RPMI7951 (cell line): Measurements from ENCODE around the gene WNK2. TPM values are rescaled to one million over a fixed set of nuclear protein-coding genes. Genes with fewer than 3 reads are reported as not detected.

Experiments
- DNase-seq: peaks from one replicate; pipeline ENCODE4 v3.0.0-alpha.2; 2012; ENCODE audit warnings: low read depth
- total RNA-seq: library from RNA; depleted of rRNA; stranded (reverse); fragments of >200 nt; shearing (Covaris generic); gene quantifications from 2 replicates; pipeline ENCODE4 v1.2.3, GENCODE V29; 2014

WNK2 gene
- total RNA-seq, 1 experiment from 2014 or later, result not detected

DNA sequence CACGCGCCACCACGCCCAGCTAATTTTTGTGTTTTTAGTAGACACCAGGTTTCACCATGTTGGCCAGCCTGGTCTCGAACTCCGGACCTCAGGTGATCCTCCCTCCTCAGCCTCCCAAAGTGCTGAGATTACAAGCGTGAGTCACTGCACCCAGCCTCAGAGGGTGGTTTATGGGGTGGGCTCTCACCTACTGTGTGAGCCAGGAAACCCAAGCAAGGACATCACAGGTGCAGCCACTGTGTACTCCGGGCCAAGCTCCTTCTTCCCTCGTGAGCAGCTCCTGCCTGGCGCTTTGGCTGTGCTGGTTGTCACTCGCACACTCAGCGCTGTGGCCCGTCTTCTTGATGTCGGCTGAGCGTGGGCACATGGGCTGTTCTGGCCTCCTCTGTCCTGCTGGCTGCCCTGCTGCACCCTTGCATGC, 70.1 kb downstream of the WNK2 start:
- DNase-seq, result no peak

- DNase-seq, result no peak
Observed at GRCh38 chr9:93254806-93255493, 71.0 kb downstream of the WNK2 start.

DNA sequence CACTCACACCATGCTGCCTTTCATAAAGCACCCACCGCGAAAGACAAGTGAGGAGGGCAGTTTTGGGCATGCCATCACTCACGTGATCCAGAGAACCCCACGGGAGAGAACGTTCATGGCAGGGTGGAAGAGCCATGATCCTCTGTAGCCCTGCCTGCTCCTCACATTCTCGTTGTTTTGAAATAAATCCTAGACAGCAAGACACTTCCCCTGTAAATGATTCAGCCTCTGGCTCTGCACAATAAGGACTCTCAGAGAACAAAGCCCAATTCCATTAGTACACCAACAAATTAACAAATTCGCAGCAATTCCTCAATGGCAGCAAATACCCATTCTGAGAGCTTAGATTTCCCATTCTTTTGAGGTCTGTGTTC, 71.5 kb downstream of the WNK2 start:
- DNase-seq, result no peak

DNA sequence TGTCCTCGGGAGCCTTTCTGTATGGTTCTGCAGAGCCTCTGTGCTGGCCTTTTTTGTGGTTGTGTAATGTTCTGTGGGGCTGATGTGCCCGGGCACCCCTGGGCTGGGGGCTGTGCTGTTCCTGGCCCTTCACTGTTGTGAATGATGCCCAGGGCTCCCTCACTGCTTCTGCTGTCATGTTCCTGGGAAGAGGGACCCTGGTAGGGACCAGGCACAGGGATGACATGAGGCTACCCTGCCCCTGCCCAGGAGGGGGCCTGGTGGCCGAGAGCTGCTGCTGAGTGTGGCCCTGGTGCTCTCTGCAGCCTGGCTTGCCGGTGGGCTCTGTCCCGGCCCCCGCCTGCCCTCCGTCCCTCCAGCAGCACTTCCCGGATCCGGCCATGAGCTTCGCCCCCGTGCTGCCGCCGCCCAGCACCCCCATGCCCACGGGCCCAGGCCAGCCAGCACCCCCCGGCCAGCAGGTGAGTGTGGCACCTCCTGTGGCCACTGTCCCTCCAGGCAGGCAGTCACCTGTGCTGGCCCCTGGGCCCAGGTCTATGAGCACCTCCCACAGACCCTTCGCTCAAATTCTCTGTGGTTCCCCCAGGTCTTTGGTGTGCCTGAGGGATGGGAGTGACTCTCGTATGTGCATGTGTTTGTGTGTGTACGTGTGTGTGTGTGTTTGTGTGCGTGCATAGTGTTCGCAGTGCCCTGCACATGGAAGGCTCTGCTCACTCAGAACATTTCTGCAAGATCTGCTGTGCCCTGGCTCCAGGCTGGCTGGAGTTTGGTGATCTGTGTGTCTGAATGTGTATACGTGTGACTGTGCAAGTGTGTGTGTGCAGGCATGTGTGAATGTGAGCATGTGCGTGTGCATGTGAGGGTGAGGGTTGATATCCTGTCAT, 72.3 kb downstream of the WNK2 start:
- DNase-seq, result no peak

DNA sequence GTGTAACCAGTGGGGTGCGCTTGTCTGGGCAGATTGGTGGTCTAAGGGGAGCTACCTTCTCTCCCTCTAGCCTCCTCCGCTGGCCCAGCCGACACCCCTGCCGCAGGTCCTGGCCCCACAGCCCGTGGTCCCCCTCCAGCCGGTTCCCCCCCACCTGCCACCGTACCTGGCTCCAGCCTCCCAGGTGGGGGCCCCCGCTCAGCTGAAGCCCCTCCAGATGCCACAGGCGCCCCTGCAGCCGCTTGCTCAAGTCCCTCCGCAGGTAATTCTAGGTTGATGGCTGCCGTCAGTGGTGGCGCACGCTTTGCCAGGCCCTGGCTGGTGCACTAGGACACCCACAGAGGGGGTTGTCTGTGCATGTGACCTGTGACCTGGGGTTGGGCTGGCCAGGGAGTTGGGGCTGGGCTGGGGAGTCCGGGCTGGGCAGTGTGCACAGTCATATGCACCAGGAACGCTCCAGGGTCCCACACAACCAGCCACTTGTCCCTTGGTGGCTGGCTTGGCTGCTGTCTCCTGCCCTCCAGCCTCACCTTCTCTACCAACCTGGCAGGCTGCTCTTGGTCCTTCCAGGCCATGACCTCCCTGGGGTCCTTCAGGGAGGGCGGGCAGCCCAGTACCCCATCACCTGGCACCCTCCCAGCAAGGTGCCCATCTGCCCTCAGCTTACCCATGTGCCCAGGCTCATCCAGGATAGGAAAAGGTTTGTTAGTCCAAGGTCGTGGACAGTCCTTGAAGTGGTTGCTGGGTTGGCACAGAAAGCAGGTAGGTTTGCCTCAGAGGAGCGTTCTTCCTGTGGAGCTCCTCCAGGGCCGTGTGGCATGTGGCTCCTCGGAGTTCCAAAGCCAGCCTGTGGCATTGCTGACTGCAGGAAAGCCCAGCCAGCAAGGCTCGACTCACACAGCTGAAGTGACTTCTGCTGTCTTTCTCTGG, 73.2 kb downstream of the WNK2 start:
- no peak for DNase-seq

GRCh38 chr9:93257808-93258331, 73.9 kb downstream of the WNK2 start:
- no peak for DNase-seq

GRCh38 chr9:93258419-93258817, 74.5 kb downstream of the WNK2 start:
- DNase-seq, result no peak

- DNase-seq, result no peak
Observed at GRCh38 chr9:93258818-93259489, 75.0 kb downstream of the WNK2 start.

GRCh38 chr9:93259490-93260262, 75.7 kb downstream of the WNK2 start:
- no peak for DNase-seq

DNA sequence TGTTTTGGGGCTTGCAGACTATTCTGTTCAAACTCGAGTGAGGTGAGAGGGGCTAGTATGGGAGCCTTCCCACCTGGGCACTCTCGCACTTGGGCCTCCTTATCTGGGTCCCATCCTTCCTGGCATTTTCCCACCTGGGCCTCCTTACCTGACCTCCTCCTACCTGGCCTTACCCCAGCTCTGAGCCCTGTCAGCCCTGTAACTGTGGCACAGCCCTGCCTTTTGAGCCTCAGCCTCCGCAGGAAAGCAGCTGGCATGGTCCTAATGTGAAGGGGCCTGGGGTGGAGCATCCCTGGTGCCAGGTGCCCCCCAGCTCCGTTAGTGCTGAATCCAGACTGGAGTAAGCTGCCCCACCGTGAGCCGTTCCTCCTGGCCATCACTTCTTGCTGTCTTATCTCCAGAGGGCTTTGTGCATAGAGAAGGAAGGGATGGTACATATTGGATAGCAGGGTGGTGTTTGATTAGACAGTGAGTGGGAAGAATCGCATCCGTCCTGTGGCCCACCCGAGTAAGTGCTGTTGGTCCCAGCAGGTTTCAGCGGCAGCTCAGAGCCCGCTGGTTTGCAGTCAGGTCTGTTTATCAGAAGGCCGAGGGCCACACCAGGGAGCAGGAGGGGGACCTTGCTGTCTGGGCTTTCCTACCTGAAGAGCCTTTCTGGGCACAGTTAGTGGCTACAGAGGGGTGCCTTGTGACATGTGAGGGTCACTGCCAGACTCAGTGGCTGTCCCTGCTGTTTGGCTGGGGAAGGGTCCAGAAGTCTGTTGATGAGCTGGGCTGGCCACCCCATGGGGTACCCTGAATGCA, 76.5 kb downstream of the WNK2 start:
- DNase-seq, result no peak

- no peak for DNase-seq
Observed at GRCh38 chr9:93261281-93261680, 77.3 kb downstream of the WNK2 start.

GRCh38 chr9:93261735-93262523, 78.0 kb downstream of the WNK2 start:
- no peak for DNase-seq

DNA sequence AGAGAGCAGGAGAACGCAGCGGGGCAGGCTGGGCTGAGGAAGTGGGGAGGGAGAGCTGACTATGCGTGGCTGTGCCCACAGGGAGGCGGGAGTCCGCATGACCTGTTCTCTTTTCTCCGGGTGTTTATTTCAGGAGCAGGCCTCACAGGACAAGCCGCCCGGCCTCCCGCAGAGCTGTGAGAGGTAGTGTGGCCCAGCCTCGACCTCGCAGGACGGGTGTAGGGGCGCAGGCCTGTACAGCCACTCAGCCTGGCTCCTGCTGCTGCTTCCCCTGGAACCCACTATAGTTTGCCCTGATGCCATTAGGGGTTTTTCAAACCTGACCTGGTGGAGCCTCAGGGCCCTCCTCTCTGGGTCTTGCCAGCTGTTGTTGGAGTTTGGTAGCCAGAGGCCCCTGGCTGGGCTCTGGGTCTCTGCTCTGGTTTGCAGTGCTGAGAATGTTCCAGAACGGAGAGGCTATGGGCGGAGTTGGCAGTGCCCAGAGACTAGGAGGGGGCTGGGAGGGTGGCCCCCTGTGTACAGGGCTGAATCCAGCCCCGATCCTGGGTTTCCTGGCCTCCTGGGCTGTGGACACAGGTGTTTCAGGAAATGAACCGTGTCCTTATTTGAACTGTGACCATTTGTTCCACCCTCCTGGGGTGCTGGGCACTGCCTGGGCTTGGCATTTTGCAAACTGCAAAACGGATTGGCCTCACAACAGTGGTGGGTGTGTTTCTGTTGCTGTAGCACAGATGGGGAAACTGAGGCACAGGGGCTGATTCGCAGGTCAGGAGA, 78.8 kb downstream of the WNK2 start:
- DNase-seq, result no peak

DNA sequence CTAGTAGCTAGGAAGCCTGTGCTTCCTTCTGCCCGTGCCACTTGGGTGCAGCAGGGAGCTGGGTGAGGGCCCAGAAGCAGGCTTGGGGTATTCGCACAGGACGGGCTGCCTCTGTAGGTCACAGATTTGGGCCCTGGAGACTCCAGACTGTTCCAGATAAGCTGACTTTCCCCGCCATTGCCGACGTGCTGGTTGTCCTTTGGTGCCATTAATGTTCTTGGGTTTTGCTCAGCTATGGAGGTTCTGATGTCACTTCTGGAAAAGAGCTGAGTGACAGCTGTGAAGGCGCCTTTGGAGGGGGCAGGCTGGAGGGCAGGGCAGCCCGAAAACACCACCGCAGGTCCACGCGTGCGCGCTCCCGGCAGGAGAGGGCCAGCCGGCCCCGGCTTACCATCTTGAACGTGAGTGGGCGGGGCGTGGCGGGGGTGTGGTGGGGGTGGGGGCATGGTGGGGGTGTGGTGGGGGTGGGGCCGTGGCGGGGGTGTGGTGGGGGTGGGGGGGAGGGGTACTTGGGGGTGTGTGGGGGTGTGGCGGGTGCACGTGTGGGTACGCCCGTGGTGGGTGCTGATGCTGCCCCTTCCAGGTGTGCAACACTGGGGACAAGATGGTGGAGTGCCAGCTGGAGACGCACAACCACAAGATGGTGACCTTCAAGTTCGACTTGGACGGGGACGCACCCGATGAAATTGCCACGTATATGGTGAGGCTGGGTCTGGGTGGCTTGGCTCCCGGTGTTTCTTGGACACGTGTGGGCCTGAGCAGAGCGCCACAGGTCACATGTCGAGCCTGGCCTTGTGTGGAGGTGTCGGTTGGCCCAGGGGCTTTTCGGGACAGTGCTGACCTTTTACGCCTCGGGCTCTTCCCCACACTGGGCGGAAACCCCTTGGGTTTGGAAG, 79.6 kb downstream of the WNK2 start:
- DNase-seq, result no peak

- DNase-seq, result no peak
Observed at GRCh38 chr9:93264338-93265125, 80.6 kb downstream of the WNK2 start.

DNA sequence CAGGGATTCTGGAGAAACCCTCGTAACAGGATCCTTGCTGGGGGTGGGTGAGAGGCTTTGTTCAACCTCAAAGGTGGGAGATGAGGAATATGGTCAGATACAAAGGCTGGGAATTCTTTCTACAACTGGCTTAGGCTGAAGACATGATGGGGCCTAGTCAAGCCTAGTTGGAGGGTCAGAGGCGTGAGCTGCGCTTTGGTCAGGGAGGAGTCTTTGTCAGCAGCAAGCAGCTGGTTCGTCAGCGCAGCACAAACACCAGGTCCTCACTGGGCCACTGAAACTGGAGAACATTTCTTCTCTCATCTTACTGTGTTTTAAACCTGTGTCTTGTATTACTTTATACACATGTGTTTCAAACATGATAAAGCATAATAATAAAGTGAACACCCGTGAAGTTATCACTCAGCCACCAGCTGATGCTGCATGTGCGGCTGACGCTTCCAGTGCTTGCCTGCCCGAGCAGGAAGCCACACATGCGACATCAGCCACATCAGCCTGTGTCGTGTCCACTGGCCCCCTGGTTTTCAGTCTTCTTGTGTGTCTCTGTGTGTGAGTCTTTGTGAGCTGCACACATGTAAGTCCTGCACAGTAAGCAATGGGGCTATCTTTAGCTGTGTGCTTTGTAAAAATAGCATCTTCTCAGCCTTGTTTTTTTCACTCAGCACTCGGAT, 81.5 kb downstream of the WNK2 start:
- no peak for DNase-seq
